Measurements from ENCODE around the gene AXL. TPM values are rescaled to one million over a fixed set of nuclear protein-coding genes. Genes with fewer than 3 reads are reported as not detected.

AXL gene
- total and polyA plus RNA-seq, 9 of the 15 experiments (the other 6 are each of a cell fraction or from before 2014, with no cell fraction given) = 0.80 to 6.6 (median 1.6) TPM

GRCh38 chr19:41310033-41310831 is 91.2 kb downstream of the AXL start, which contains the start of gene CCDC97 (continued):
- no peak for TF ChIP-seq ILK (tag; IDR thresholded peaks at IDR 0.05; ENCODE audit: borderline replicate concordance, low read depth)
- peak; percentile 55 for TF ChIP-seq EP300 (IDR thresholded peaks at IDR 0.05; ENCODE audit: low read length)
- peak; percentile 100 for TF ChIP-seq NCOA1 (IDR thresholded peaks at IDR 0.05; ENCODE audit: low read depth)
- no peak for TF ChIP-seq ZNF449 (CRISPR knock-in tag; IDR thresholded peaks at IDR 0.05)
- no peak for TF ChIP-seq ZNF232 (CRISPR knock-in tag; IDR thresholded peaks at IDR 0.05)
- TF ChIP-seq THRAP3 (IDR thresholded peaks at IDR 0.05; ENCODE audit: borderline replicate concordance) = peak; percentile 65; the same call in 1 of the 2 replicates
- no peak for TF ChIP-seq ESRRB (CRISPR knock-in tag; IDR thresholded peaks at IDR 0.05; ENCODE audit: borderline replicate concordance)
- no peak for TF ChIP-seq ATF6 (CRISPR knock-in tag; IDR thresholded peaks at IDR 0.05)
- no peak for TF ChIP-seq ZNF224 (CRISPR knock-in tag; IDR thresholded peaks at IDR 0.05)
- peak; percentile 78; the same call in 1 of the 2 replicates for TF ChIP-seq ELF1 (tag; IDR thresholded peaks at IDR 0.05)
- no peak for TF ChIP-seq CTCFL (IDR thresholded peaks at IDR 0.05; ENCODE audit: borderline replicate concordance, insufficient read depth, low read depth, low read length, poor library complexity, severe bottlenecking)
- no peak for TF ChIP-seq ZNF121 (CRISPR knock-in tag; conservative IDR thresholded peaks at IDR 0.05)
- peak; percentile 98 for TF ChIP-seq EP400 (IDR thresholded peaks at IDR 0.05)
- TF ChIP-seq SRF (CRISPR knock-in tag; IDR thresholded peaks at IDR 0.05) = peak in 1 of 2 experiments; percentile 67; a peak in 2 of 4 replicates
- no peak for TF ChIP-seq PRMT5 (CRISPR knock-in tag; IDR thresholded peaks at IDR 0.05)
- TF ChIP-seq BRD4 (IDR thresholded peaks at IDR 0.05) = no peak
- peak; percentile 81 for TF ChIP-seq HDAC3 (IDR thresholded peaks at IDR 0.05; ENCODE audit: borderline replicate concordance, partially characterized antibody)
- TF ChIP-seq HOMEZ (CRISPR knock-in tag; IDR thresholded peaks at IDR 0.05) = no peak
- peak; percentile 60; the same call in 1 of the 2 replicates for TF ChIP-seq ZBTB17 (CRISPR knock-in tag; IDR thresholded peaks at IDR 0.05)
- TF ChIP-seq ZNF551 (CRISPR knock-in tag; IDR thresholded peaks at IDR 0.05) = no peak
- TF ChIP-seq ZBED1 (IDR thresholded peaks at IDR 0.05) = peak; percentile 60; the same call in 1 of the 2 replicates
- TF ChIP-seq RFX5 (IDR thresholded peaks at IDR 0.05; ENCODE audit: low read depth, low read length) = no peak
